H1 (cell line): ENCODE data around the gene EXOC6. TPM values are rescaled to one million over a fixed set of nuclear protein-coding genes. Genes with fewer than 3 reads are reported as not detected.

Source experiments
- CTCF ChIA-PET: fragments of 300-600 bp; sonication (Branson Sonifier 250); formaldehyde crosslinking; loops from one replicate; lab custom pipeline; 2021; ENCODE audit not compliant: partially characterized antibody; lab: Charles Lee
- POLR2A ChIA-PET: fragments of 300-600 bp; sonication (Branson Sonifier 250); formaldehyde crosslinking; loops from one replicate; lab custom pipeline; 2021; ENCODE audit warnings: inconsistent platforms; ENCODE audit not compliant: partially characterized antibody; lab: Charles Lee
- DNase-seq, 2 experiments: peaks; one replicate each; pipeline versions ENCODE4 v3.0.0 to v3.0.0-alpha.2; 2010 to 2022; ENCODE audit warnings: low spot score in 2 of 2, low read depth in 1 of 2, mixed read lengths in 1 of 2
- FAIRE-seq: peaks from 2 replicates; lab custom pipeline; 2011; peaks lifted over from hg19 to GRCh38; lab: Jason Lieb, UNC
- H2AFZ ChIP-seq: 2 replicates; pipeline ENCODE4 v1.8.1; 2012; ENCODE audit warnings: low read length, inconsistent platforms
- H2AK5ac ChIP-seq: 2 replicates; pipeline ENCODE4 v1.6.1; 2013; ENCODE audit warnings: low read depth, low read length
- H2BK120ac ChIP-seq: replicated peaks from 2 replicates; pipeline ENCODE3; 2013; ENCODE audit warnings: low read depth, low read length, inconsistent platforms
- H2BK12ac ChIP-seq: 2 replicates; pipeline ENCODE4 v1.6.1; 2013; ENCODE audit warnings: low read depth, low read length
- H2BK15ac ChIP-seq: 2 replicates; pipeline ENCODE4 v1.6.1; 2013; ENCODE audit warnings: low read length
- H2BK20ac ChIP-seq: 2 replicates; pipeline ENCODE4 v1.6.1; 2013; ENCODE audit warnings: low read length
- H2BK5ac ChIP-seq: 2 replicates; pipeline ENCODE4 v1.6.1; 2013; ENCODE audit warnings: low read depth, low read length
- H3K14ac ChIP-seq: 2 replicates; pipeline ENCODE4 v1.6.1; 2013; ENCODE audit warnings: inconsistent platforms; ENCODE audit not compliant: insufficient read length
- H3K18ac ChIP-seq: 2 replicates; pipeline ENCODE4 v1.6.1; 2013; ENCODE audit warnings: low read length; ENCODE audit errors: extremely low read depth
- H3K23ac ChIP-seq: 2 replicates; pipeline ENCODE4 v1.6.1; 2013; ENCODE audit warnings: inconsistent platforms; ENCODE audit not compliant: insufficient read length
- H3K23me2 ChIP-seq: 2 replicates; pipeline ENCODE4 v1.6.1; 2013; ENCODE audit warnings: low read depth, low read length
- H3K27ac ChIP-seq: 2 replicates; pipeline ENCODE4 v1.6.1; 2011; ENCODE audit warnings: low read depth, low read length, inconsistent platforms
- H3K27me3 ChIP-seq, 4 experiments: replicated peaks in 1 of 4; 1 replicate in 1 of 4; 2 replicates in 3 of 4; pipeline versions ENCODE4 v1.6.1 to v1.8.1; 2011 to 2013; ENCODE audit warnings: low read length in 3 of 4, mild to moderate bottlenecking in 3 of 4, inconsistent platforms in 2 of 4, mixed read lengths in 2 of 4, moderate library complexity in 1 of 4; ENCODE audit not compliant: control insufficient read depth in 3 of 4, insufficient read depth in 3 of 4; ENCODE audit errors: extremely low read depth in 1 of 4
- H3K36me3 ChIP-seq, 4 experiments: 2 replicates each; pipeline versions ENCODE4 v1.6.1 to v1.8.1; 2011 to 2013; ENCODE audit warnings: mild to moderate bottlenecking in 4 of 4, low read length in 3 of 4, moderate library complexity in 2 of 4, control low read depth in 1 of 4, inconsistent platforms in 1 of 4; ENCODE audit not compliant: insufficient read depth in 4 of 4, control insufficient read depth in 2 of 4
- H3K4ac ChIP-seq: replicated peaks from 2 replicates; pipeline ENCODE3; 2013; ENCODE audit warnings: low read length, low read depth, mixed read lengths, inconsistent platforms; ENCODE audit not compliant: insufficient read length
- H3K4me1 ChIP-seq, 4 experiments: replicated peaks in 1 of 4; 1 replicate in 1 of 4; 2 replicates in 3 of 4; pipeline versions ENCODE4 v1.6.1 to v1.8.1; 2011 to 2013; ENCODE audit warnings: low read length in 3 of 4, inconsistent platforms in 2 of 4, mixed read lengths in 1 of 4; ENCODE audit not compliant: insufficient read depth in 4 of 4, control insufficient read depth in 3 of 4
- H3K4me2 ChIP-seq, 2 experiments: 2 replicates each; pipeline versions ENCODE4 v1.6.1 to v1.8.1; 2011 to 2013; ENCODE audit warnings: low read depth in 2 of 2, low read length in 2 of 2, control low read depth in 1 of 2, inconsistent platforms in 1 of 2, mild to moderate bottlenecking in 1 of 2; ENCODE audit not compliant: insufficient read depth in 1 of 2
- H3K4me3 ChIP-seq, 4 experiments: fragments of 200-600, 300-600 bp in 1 of 4; sonication (generic), shearing (Covaris generic), sonication (Bioruptor Twin) in 1 of 4; 2 replicates each; pipeline versions ENCODE4 v1.5.1 to v1.8.1; 2011 to 2016; ENCODE audit warnings: low read length in 4 of 4, low read depth in 3 of 4, control low read depth in 2 of 4, inconsistent platforms in 2 of 4, mild to moderate bottlenecking in 2 of 4, mixed read lengths in 1 of 4, moderate library complexity in 1 of 4; ENCODE audit not compliant: insufficient read depth in 2 of 4; ENCODE audit errors: extremely low read depth in 1 of 4
- H3K56ac ChIP-seq: replicated peaks from 2 replicates; pipeline ENCODE3; 2013; ENCODE audit warnings: low read depth, mild to moderate bottlenecking, mixed read lengths, low read length, inconsistent platforms; ENCODE audit not compliant: insufficient read length
- H3K79me1 ChIP-seq: 2 replicates; pipeline ENCODE4 v1.6.1; 2013; ENCODE audit warnings: low read depth, low read length, control low read depth
- H3K79me2 ChIP-seq, 2 experiments: 2 replicates each; pipeline versions ENCODE4 v1.6.1 to v1.8.1; 2012 to 2013; ENCODE audit warnings: low read length in 2 of 2, mild to moderate bottlenecking in 2 of 2, inconsistent platforms in 1 of 2; ENCODE audit not compliant: insufficient read depth in 2 of 2, control insufficient read depth in 1 of 2
- H3K9ac ChIP-seq, 4 experiments: replicated peaks in 1 of 4; 1 replicate in 1 of 4; 2 replicates in 3 of 4; pipeline versions ENCODE4 v1.6.1 to v1.8.1; 2011 to 2013; ENCODE audit warnings: low read depth in 3 of 4, low read length in 3 of 4, control low read depth in 2 of 4, mild to moderate bottlenecking in 2 of 4, moderate library complexity in 2 of 4, inconsistent platforms in 1 of 4; ENCODE audit errors: extremely low read depth in 1 of 4
- H3K9me3 ChIP-seq, 2 experiments: 2 replicates each; pipeline versions ENCODE4 v1.6.1 to v1.8.1; 2012 to 2013; ENCODE audit warnings: mild to moderate bottlenecking in 2 of 2, moderate library complexity in 2 of 2, control low read depth in 1 of 2, inconsistent platforms in 1 of 2, low read depth in 1 of 2, low read length in 1 of 2, mixed read lengths in 1 of 2; ENCODE audit not compliant: insufficient read depth in 2 of 2
- H4K20me1 ChIP-seq, 2 experiments: replicated peaks in 1 of 2; 2 replicates each; pipeline versions ENCODE3 to v1.8.1; 2011 to 2013; ENCODE audit warnings: inconsistent platforms in 2 of 2, low read length in 2 of 2, mild to moderate bottlenecking in 1 of 2; ENCODE audit not compliant: insufficient read depth in 2 of 2, control insufficient read depth in 1 of 2
- H4K5ac ChIP-seq: 2 replicates; pipeline ENCODE4 v1.6.1; 2013; ENCODE audit warnings: low read length, low read depth, mixed read lengths, inconsistent platforms; ENCODE audit not compliant: insufficient read length
- H4K8ac ChIP-seq: 2 replicates; pipeline ENCODE4 v1.8.0; 2013; ENCODE audit warnings: mild to moderate bottlenecking, moderate library complexity, low read length, inconsistent platforms; ENCODE audit not compliant: insufficient read depth; ENCODE audit errors: extremely low read depth
- H4K91ac ChIP-seq: replicated peaks from 2 replicates; pipeline ENCODE3; 2013; ENCODE audit warnings: low read length, mixed read lengths, inconsistent platforms; ENCODE audit not compliant: insufficient read length
- CBX8 ChIP-seq: fragments of 300-800, 300-1000 bp; sonication (generic); IDR thresholded peaks from 2 replicates; pipeline ENCODE4 v1.7.1; 2016; ENCODE audit warnings: low read depth, low read length, borderline replicate concordance
- NANOG ChIP-seq: IDR thresholded peaks from 2 replicates; pipeline ENCODE4 v1.6.1; 2011; ENCODE audit warnings: low read length, low read depth, mild to moderate bottlenecking, inconsistent platforms; ENCODE audit not compliant: insufficient read depth, poor library complexity, severe bottlenecking
- WGBS, 2 experiments: shearing (Covaris generic) in 1 of 2; methylation state at CpG; one replicate each; pipeline versions ENCODE4 v1.1.6 to v1.1.7; 2013 to 2015; ENCODE audit warnings: low lambda C conversion rate in 2 of 2, mixed read lengths in 2 of 2, inconsistent platforms in 1 of 2, low coverage in 1 of 2, missing lambda C conversion rate in 1 of 2; ENCODE audit not compliant: insufficient replicate concordance in 2 of 2, insufficient coverage in 1 of 2, insufficient read length in 1 of 2; ENCODE audit errors: extremely low coverage in 1 of 2, missing lambda C conversion rate in 1 of 2; 5-methylcytosine and 5-hydroxymethylcytosine counted together
- polyA plus RNA-seq, 7 experiments: library from polyadenylated mRNA; depleted of rRNA in 3 of 7; stranded (reverse) in 5 of 7; unstranded in 2 of 7; fragments of >200 nt in 5 of 7; fragments of 200-250 nt in 2 of 7; gene quantifications; 1 replicate in 5 of 7; 2 replicates in 1 of 7; 4 replicates in 1 of 7; pipeline versions ENCODE4 v1.2.1 to v1.2.3, GENCODE V29; 2011 to 2013; ENCODE audit warnings: missing spikeins in 2 of 7, mixed read lengths in 2 of 7
- total RNA-seq: library from RNA; stranded (reverse); fragmentation: NEBNext Ultra II Directional; extraction: Animal tissue kit (Norgen Biotek cat#: 25700); gene quantifications from 2 replicates; pipeline ENCODE4 v1.2.1, GENCODE V29; 2021

The EXOC6 gene
- total and polyA plus RNA-seq, 2 of the 8 experiments (the other 6 are each of a cell fraction or from before 2014, with no cell fraction given), result 1.7 to 4.5 TPM

GRCh38 chr10:93090619-93091018 is 242.3 kb downstream of the EXOC6 start:
- ChIA-PET POLR2A (no interaction called here), CTCF (interaction anchor here (0.6 to 7.0 kb wide), 6 partner anchors 10 to 267 kb away, joined by 3 to 39 read pairs (median 4); no protein-coding TSS in a partner anchor)
- Histone ChIP-seq H3K23ac (no peak overlapping the region), H3K27me3 (no peaks in the 10 kb centered on the region; a peak in 1 of 7 replicates), H3K27ac (no peak overlapping the region), H3K18ac (no peak overlapping the region), H3K79me2 (no peaks in the 10 kb centered on the region), H3K4ac (no peak overlapping the region), H4K5ac (no peak overlapping the region), H2BK120ac (no peak overlapping the region), H4K8ac (no peak overlapping the region), H3K14ac (no peak overlapping the region), H3K4me3 (no peak overlapping the region), H2AK5ac (no peak overlapping the region), H2AFZ (no peak overlapping the region), H4K20me1 (no peaks in the 10 kb centered on the region), H3K4me1 (peaks cover 2 to 6% (median 4%) of the 10 kb centered on the region in 4 experiments), H3K56ac (no peak overlapping the region), H3K79me1 (no peaks in the 10 kb centered on the region), H2BK12ac (no peak overlapping the region; the same call in 1 of the 2 replicates), H3K4me2 (no peak overlapping the region), H2BK20ac (no peak overlapping the region), H4K91ac (no peak overlapping the region), H2BK5ac (no peak overlapping the region), H3K9me3 (no peaks in the 10 kb centered on the region), H3K9ac (no peak overlapping the region), H2BK15ac (no peak overlapping the region), H3K36me3 (no peaks in the 10 kb centered on the region), H3K23me2 (no peaks in the 10 kb centered on the region)
- no peak for FAIRE-seq
- TF ChIP-seq CBX8, result no peak
- TF ChIP-seq NANOG, result no peak
- no peak for DNase-seq
- WGBS, 2 experiments, result 96% methylated on average over 2 of the region's 2 CpGs; no CpG with 5 or more reads in 1 of the 2 experiments
